ENCODE data around the gene HHAT.

GRCh38 chr1:210683403-210684047 is 354.8 kb downstream of the HHAT start:
- TF ChIP-seq GATA2 (IDR thresholded peaks at IDR 0.05; ENCODE audit: low read depth, low read length): no peak
- no peak for TF ChIP-seq GATA3 (IDR thresholded peaks at IDR 0.05; ENCODE audit: low read depth, low read length)

All from SH-SY5Y (cell line).